ENCODE results near the gene PRF1. TPM values are rescaled to one million over a fixed set of nuclear protein-coding genes. Genes with fewer than 3 reads are reported as not detected.

PRF1 gene
- total RNA-seq, 1 donor from 2014 or later: 29.5 TPM

DNA sequence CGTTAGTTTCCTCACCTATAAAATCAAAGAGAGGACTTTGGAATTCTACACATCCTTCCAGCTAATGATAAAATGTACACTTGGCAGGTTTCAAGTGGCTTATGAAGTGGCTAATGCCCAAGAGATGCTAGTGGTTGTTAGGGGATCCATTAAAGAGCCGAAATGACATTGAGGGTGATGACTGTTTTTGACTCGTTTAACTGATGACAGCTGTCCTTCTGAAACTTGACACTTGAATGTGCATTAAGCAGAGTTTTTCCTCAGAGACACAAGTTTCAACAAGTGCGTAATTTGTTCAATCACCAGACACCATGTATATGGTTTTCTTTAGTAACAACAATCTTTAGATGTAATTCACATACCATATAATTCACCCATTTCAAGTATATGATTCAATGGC is 1.6 kb upstream of the PRF1 start:
- Histone ChIP-seq H3K9me3 (no peaks in the 10 kb centered on the region), H3K36me3 (no peaks in the 10 kb centered on the region), H3K27ac (no peak overlapping the region), H3K4me3 (no peak overlapping the region), H3K4me1 (no peaks in the 10 kb centered on the region), H3K27me3 (ENCODE audit: low read depth) (no peaks in the 10 kb centered on the region)
- intact Hi-C loops (cut with DNase I): no loop called here
- no peak for TF ChIP-seq CTCF (IDR thresholded peaks at IDR 0.05)
- ATAC-seq (no peak), DNase-seq (no peak)

DNA sequence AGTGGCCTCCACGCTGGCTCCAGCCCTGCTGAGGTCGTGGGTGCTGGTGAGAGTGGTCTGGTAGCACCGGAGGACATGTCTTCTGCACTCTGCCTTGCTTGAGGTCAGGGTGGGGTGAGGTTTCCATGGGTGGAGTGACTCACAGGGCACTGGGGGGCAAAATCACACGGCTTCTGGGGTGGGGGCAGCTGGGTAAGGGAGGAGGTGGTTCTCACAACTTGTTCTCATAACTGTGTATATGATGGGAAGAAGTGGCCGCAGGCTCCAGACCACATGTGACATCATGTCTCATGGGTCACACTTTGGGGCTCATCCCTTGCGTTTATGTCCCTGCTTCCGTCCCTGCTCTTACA is 884 bp upstream of the PRF1 start:
- DNase-seq (no peak), ATAC-seq (peak; percentile 47 to 53)
- no peaks in the 10 kb centered on the region for H3K36me3 ChIP-seq
- intact Hi-C loops (cut with DNase I): no loop called here
- no peaks in the 10 kb centered on the region for H3K9me3 ChIP-seq
- no peaks in the 10 kb centered on the region for H3K27me3 ChIP-seq (ENCODE audit: low read depth)
- TF ChIP-seq CTCF (IDR thresholded peaks at IDR 0.05): no peak
- no peak overlapping the region for H3K4me3 ChIP-seq
- no peaks in the 10 kb centered on the region for H3K4me1 ChIP-seq
- H3K27ac ChIP-seq: peak overlapping the region; percentile 58

- ATAC-seq (no peak), DNase-seq (no peak)
- Histone ChIP-seq H3K27me3 (ENCODE audit: low read depth) (no peaks in the 10 kb centered on the region), H3K4me1 (no peaks in the 10 kb centered on the region), H3K4me3 (peak overlapping the region; percentile 38), H3K36me3 (no peaks in the 10 kb centered on the region), H3K27ac (peak overlapping the region; percentile 36), H3K9me3 (no peaks in the 10 kb centered on the region)
- intact Hi-C loops (cut with DNase I): no loop called here
- TF ChIP-seq CTCF (IDR thresholded peaks at IDR 0.05): no peak
Measured at GRCh38 chr10:70601746-70602145, 795 bp downstream of the PRF1 start.

DNA sequence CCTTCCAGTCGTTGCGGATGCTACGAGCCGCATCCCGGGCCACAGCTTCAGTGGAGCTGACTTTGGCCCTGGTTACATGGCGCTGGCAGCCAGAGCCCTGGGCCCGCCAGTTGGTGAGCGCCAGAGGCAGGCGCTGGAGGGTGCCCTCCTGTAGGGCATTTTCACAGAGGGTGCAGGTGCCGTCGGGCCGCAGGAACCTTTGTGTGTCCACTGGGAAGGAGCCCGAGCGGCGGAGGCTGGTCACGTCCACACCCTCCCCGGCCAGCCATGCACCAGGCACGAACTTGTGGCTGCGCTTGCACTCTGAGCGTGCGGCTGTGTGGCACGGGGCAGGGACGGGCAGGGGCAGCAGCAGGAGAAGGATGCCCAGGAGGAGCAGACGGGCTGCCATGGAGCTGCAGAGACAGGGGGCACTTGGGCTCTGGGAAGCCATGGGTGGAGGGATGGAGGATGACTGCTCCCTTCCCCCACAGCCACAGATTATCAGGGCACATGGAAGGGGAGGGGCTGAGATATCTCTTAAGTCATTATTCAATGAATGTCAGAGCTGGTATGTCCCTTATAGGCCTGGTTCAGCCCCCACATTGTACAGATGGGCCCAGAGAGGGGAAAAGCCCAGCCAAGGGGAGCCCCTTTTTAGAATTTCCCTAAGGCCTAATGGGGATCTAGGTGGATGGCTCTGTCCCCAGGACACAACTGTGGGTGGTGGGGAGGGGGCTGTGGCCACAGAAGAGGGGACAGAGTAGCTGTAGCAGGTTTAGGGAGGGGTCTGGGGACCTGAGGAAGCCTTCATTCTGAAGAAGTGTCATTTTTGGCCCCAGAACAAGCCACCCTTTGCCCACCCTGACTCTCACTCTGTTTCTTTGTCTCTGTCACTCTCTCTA is 1.8 kb downstream of the PRF1 start:
- H3K36me3 ChIP-seq: no peaks in the 10 kb centered on the region
- H3K9me3 ChIP-seq: no peaks in the 10 kb centered on the region
- no peak for TF ChIP-seq CTCF (IDR thresholded peaks at IDR 0.05)
- H3K27ac ChIP-seq: no peak overlapping the region
- DNase-seq (no peak), ATAC-seq (no peak)
- no peaks in the 10 kb centered on the region for H3K4me1 ChIP-seq
- intact Hi-C loops (cut with DNase I): no loop called here
- peak overlapping the region; percentile 38 for H3K4me3 ChIP-seq
- no peaks in the 10 kb centered on the region for H3K27me3 ChIP-seq (ENCODE audit: low read depth)

DNA sequence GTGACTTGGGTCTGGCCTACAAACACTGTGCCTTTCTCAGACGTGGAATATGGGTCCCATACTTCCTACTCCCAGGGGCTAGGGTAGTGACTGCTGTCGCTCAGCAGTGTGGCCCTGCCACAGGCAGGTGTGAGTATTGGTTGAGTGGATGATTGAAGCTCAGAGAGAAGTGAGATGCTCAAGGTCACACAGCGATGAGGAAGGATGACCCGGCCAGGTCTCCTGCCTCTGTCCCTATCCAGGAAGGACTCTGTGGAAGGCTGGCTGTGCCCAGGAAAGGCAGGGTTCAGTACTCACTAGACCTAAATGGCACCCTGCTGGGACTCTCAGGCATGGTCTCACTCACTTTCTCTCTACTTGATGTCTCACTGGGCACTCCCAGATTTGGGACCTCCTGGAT is 2.8 kb downstream of the PRF1 start:
- DNase-seq: no peak

More for the DNA sequence above, 2.8 kb downstream of the PRF1 start:
- intact Hi-C loops (cut with DNase I): no loop called here
- Histone ChIP-seq H3K4me1 (no peaks in the 10 kb centered on the region), H3K4me3 (peak overlapping the region; percentile 38), H3K36me3 (no peaks in the 10 kb centered on the region), H3K27ac (no peak overlapping the region), H3K9me3 (no peaks in the 10 kb centered on the region), H3K27me3 (ENCODE audit: low read depth) (no peaks in the 10 kb centered on the region)
- no peak for ATAC-seq
- TF ChIP-seq CTCF (IDR thresholded peaks at IDR 0.05): no peak

Measured in lower lobe of right lung (tissue), 2 donors.